Aorta (tissue), 5 donors: Measurements from ENCODE around the gene CYP3A5. TPM values are rescaled to one million over a fixed set of nuclear protein-coding genes. Genes with fewer than 3 reads are reported as not detected.
"Not testable (repeated sequence)": the region's sequence is repeated elsewhere in the genome, so short reads cannot be mapped to it uniquely, and the experiment has no call there.

ENCODE experiments used
- ATAC-seq: fragments of 200-7000 bp; cut with Tn5 transposase; one replicate; pipeline ENCODE4 v1.9.1; 2022; ENCODE audit warnings: moderate library complexity; ENCODE audit not compliant: low FRiP score
- DNase-seq, 2 donors: peaks; one replicate each; pipeline ENCODE4 v3.0.0-alpha.2; 2020
- H3K27ac ChIP-seq, 2 donors: one replicate each; pipeline ENCODE4 v1.5.1; 2013; ENCODE audit warnings: low read length in 2 of 2, mild to moderate bottlenecking in 2 of 2, moderate library complexity in 2 of 2, control low read depth in 1 of 2, inconsistent platforms in 1 of 2, low read depth in 1 of 2
- H3K27me3 ChIP-seq, 2 donors: one replicate each; pipeline ENCODE4 v1.6.1; 2013; ENCODE audit warnings: control low read depth in 1 of 2, low read length in 1 of 2, mild to moderate bottlenecking in 1 of 2, moderate library complexity in 1 of 2; ENCODE audit not compliant: insufficient read depth in 2 of 2, control insufficient read depth in 1 of 2
- H3K36me3 ChIP-seq, 2 donors: one replicate each; pipeline ENCODE4 v1.6.1; 2013; ENCODE audit warnings: control low read depth in 1 of 2, low read length in 1 of 2, mild to moderate bottlenecking in 1 of 2; ENCODE audit not compliant: insufficient read depth in 2 of 2, control insufficient read depth in 1 of 2
- H3K4me1 ChIP-seq, 2 donors: one replicate each; pipeline ENCODE4 v1.6.1; 2013; ENCODE audit warnings: low read length in 2 of 2, control low read depth in 1 of 2, mild to moderate bottlenecking in 1 of 2, moderate library complexity in 1 of 2; ENCODE audit not compliant: insufficient read depth in 2 of 2, control insufficient read depth in 1 of 2
- H3K4me3 ChIP-seq, 2 donors: one replicate each; pipeline ENCODE4 v1.5.1; 2013; ENCODE audit warnings: low read length in 2 of 2, control low read depth in 1 of 2, mild to moderate bottlenecking in 1 of 2
- H3K9me3 ChIP-seq: one replicate; pipeline ENCODE4 v1.6.1; 2013; ENCODE audit warnings: mild to moderate bottlenecking, low read length; ENCODE audit not compliant: control insufficient read depth
- WGBS, 2 donors: extraction: QIAGEN DNeasy Blood & Tissue Kit; methylation state at CpG; one replicate each; pipeline ENCODE4 v1.1.7; 2013; 5-methylcytosine and 5-hydroxymethylcytosine counted together
- intact Hi-C, 2 donors: fragments of 100-400 bp; cut with DNase I; formaldehyde crosslinking; loops; one replicate each; pipeline versions ENCODE4 v1.14.2 to v1.15.0; 2022
- long read RNA-seq, 2 donors: library from polyadenylated mRNA; unstranded; transcript quantifications; one replicate each; pipeline ENCODE4 v2.0.0, GENCODE V29; 2020 to 2021
- polyA plus RNA-seq, 2 donors: library from polyadenylated mRNA; stranded (reverse); fragments of 200-250 nt; gene quantifications; one replicate each; pipeline ENCODE4 v1.2.3, GENCODE V29; 2013
- total RNA-seq, 2 donors: library from RNA; stranded (reverse); fragmentation: NEBNext Ultra II Directional; extraction: Animal tissue kit (Norgen Biotek cat#: 25700); gene quantifications; one replicate each; pipeline ENCODE4 v1.2.1, GENCODE V29; 2021
- donor health status: healthy with polysubstance abuse.
- donor health status: Bipolar disorder and iron deficiency.
- donor health status: DM: no; HTN: no; CAD: no.
- donor health status: DM: no; HTN: no; CAD: no.
- donor health status: DM: yes; HTN: yes; CAD: no.

CYP3A5 gene
- 1 to 10 TPM in 1 of 2 donors, not detected in 1; 3.4 TPM for total RNA-seq
- polyA plus RNA-seq, result 10 to 100 TPM in 1 of 2 donors, under 1 TPM in 1; 0.61 to 24.3 TPM
- long read RNA-seq, donor 1, partial matches to known transcripts, result 0 of 9 reads
- long read RNA-seq, donor 1, other reads (novel, unspliced or antisense), result 9 of 9 reads
- long read RNA-seq, donor 2, partial matches to known transcripts, result 0 of 15 reads
- long read RNA-seq, donor 2, other reads (novel, unspliced or antisense), result 15 of 15 reads

- no peaks in the 10 kb centered on the region for H3K9me3 ChIP-seq
- 68 to 75% methylated on average over 10 of the region's 10 CpGs for WGBS, 2 donors
- H3K36me3 ChIP-seq, result no peaks in the 10 kb centered on the region
- intact Hi-C loops, result no loop called here
- ATAC-seq (peak; percentile 83), DNase-seq (no peak)
- no peak within 1 kb of the TSS for H3K27ac ChIP-seq
- no peaks in the 10 kb centered on the region for H3K4me1 ChIP-seq
- H3K27me3 ChIP-seq, result no peaks in the 10 kb centered on the region
- H3K4me3 ChIP-seq, result no peak within 1 kb of the TSS
Measured at GRCh38 chr7:99679400-99680191, at the start of gene CYP3A5. CYP3A5 (minus strand) TSS chr7:99679996; CDS start chr7:99679896, 100 bp downstream.

- Histone ChIP-seq H3K36me3 (peaks cover 0 to 1% of the 10 kb centered on the region in 2 donors), H3K4me3 (no peak overlapping the region), H3K27ac (no peak overlapping the region), H3K9me3 (no peaks in the 10 kb centered on the region), H3K4me1 (no peaks in the 10 kb centered on the region), H3K27me3 (no peaks in the 10 kb centered on the region)
- WGBS, 2 donors, result 86 to 92% methylated on average over 2 of the region's 2 CpGs
- DNase-seq (no peak), ATAC-seq (no peak)
- intact Hi-C loops, result no loop called here
Measured at GRCh38 chr7:99728615-99729014, 48.8 kb upstream of the CYP3A5 start.

GRCh38 chr7:99723201-99723600, 43.4 kb upstream of the CYP3A5 start:
- H3K27ac ChIP-seq, H3K4me3 ChIP-seq, H3K36me3 ChIP-seq, DNase-seq, intact Hi-C loops, H3K4me1 ChIP-seq, ATAC-seq, H3K9me3 ChIP-seq, H3K27me3 ChIP-seq: not testable (repeated sequence)
- 89% methylated on average over 6 of the region's 6 CpGs for WGBS, 2 donors

- Histone ChIP-seq H3K27ac (no peak overlapping the region), H3K36me3 (no peaks in the 10 kb centered on the region), H3K4me3 (no peak overlapping the region), H3K4me1 (no peaks in the 10 kb centered on the region), H3K9me3 (no peaks in the 10 kb centered on the region), H3K27me3 (no peaks in the 10 kb centered on the region)
- no peak for ATAC-seq
- intact Hi-C loops, result no loop called here
- WGBS, 2 donors, result 67 to 75% methylated on average over 5 of the region's 5 CpGs
- DNase-seq, result no peak
Measured at GRCh38 chr7:99720800-99721595, 41.2 kb upstream of the CYP3A5 start.

GRCh38 chr7:99719996-99720769, 40.4 kb upstream of the CYP3A5 start:
- intact Hi-C loops, result no loop called here
- WGBS, 2 donors, result 79 to 83% methylated on average over 4 of the region's 4 CpGs
- Histone ChIP-seq H3K9me3 (no peaks in the 10 kb centered on the region), H3K4me1 (no peaks in the 10 kb centered on the region), H3K4me3 (no peak overlapping the region), H3K27me3 (no peaks in the 10 kb centered on the region), H3K27ac (no peak overlapping the region), H3K36me3 (no peaks in the 10 kb centered on the region)
- DNase-seq (no peak), ATAC-seq (no peak)

GRCh38 chr7:99713995-99714570, 34.3 kb upstream of the CYP3A5 start:
- no peaks in the 10 kb centered on the region for H3K27me3 ChIP-seq

GRCh38 chr7:99709838-99710578, 30.2 kb upstream of the CYP3A5 start:
- Histone ChIP-seq H3K4me3 (no peak overlapping the region), H3K9me3 (peaks cover 5% of the 10 kb centered on the region), H3K27ac (no peak overlapping the region), H3K27me3 (no peaks in the 10 kb centered on the region), H3K4me1 (no peaks in the 10 kb centered on the region), H3K36me3 (no peaks in the 10 kb centered on the region)
- intact Hi-C loops, result no loop called here
- 53% methylated on average over 2 of the region's 2 CpGs for WGBS, 2 donors
- ATAC-seq (no peak), DNase-seq (no peak)

More at GRCh38 chr7:99713995-99714570, 34.3 kb upstream of the CYP3A5 start:
- H3K4me3 ChIP-seq, result no peak overlapping the region
- ATAC-seq (no peak), DNase-seq (no peak)
- no peak overlapping the region for H3K27ac ChIP-seq
- no peaks in the 10 kb centered on the region for H3K4me1 ChIP-seq
- peaks cover 3% of the 10 kb centered on the region for H3K9me3 ChIP-seq
- intact Hi-C loops, result no loop called here
- 71 to 75% methylated on average over 3 of the region's 3 CpGs for WGBS, 2 donors
- no peaks in the 10 kb centered on the region for H3K36me3 ChIP-seq
